ENCODE measurements around the gene RPL19. TPM values are rescaled to one million over a fixed set of nuclear protein-coding genes. Genes with fewer than 3 reads are reported as not detected.

Gene RPL19
- total and polyA plus RNA-seq, 4 donors = 475 to 999 (median 749) TPM

- DNase-seq (ENCODE audit: low spot score) = no peak
- H3K4me3 ChIP-seq (ENCODE audit: low read depth in 1 of 3, low read length in 3 of 3) = peak overlapping the region in 1 of 3 donors; percentile 39
These were observed 26.0 kb downstream of the RPL19 start for GRCh38 chr17:39225959-39226683.

More at GRCh38 chr17:39225959-39226683, 26.0 kb downstream of the RPL19 start:
- Histone ChIP-seq H3K9ac (ENCODE audit: low read depth in 1 of 2, low read length in 2 of 2) (no peak overlapping the region), H3K27me3 (ENCODE audit: control insufficient read depth in 4 of 4, insufficient read depth in 4 of 4, low read length in 3 of 4) (peaks cover 0 to 8% (median 6%) of the 10 kb centered on the region in 4 donors), H3K27ac (ENCODE audit: low read depth in 1 of 2, low read length in 2 of 2) (no peak overlapping the region), H3K9me3 (ENCODE audit: control insufficient read depth in 4 of 4, low read length in 3 of 4) (no peaks in the 10 kb centered on the region), H3K36me3 (ENCODE audit: control insufficient read depth in 4 of 4, insufficient read depth in 3 of 4, low read depth in 1 of 4, low read length in 3 of 4) (no peaks in the 10 kb centered on the region), H3K4me1 (ENCODE audit: control insufficient read depth in 4 of 4, insufficient read depth in 4 of 4, low read length in 3 of 4) (peaks cover 0 to 15% (median 6%) of the 10 kb centered on the region in 4 donors)
- WGBS = 16% methylated on average over 24 of the region's 24 CpGs
- TF ChIP-seq HNF4G (IDR thresholded peaks at IDR 0.05) = no peak
- no peak for TF ChIP-seq ZBTB33 (IDR thresholded peaks at IDR 0.05)
- no peak for TF ChIP-seq REST (IDR thresholded peaks at IDR 0.05)
- no peak for TF ChIP-seq RXRA (IDR thresholded peaks at IDR 0.05)
- no peak for TF ChIP-seq YY1 (IDR thresholded peaks at IDR 0.05)
- TF ChIP-seq SP1 (IDR thresholded peaks at IDR 0.05) = no peak
- TF ChIP-seq HNF4A (conservative IDR thresholded peaks at IDR 0.05) = no peak
- no peak for TF ChIP-seq CTCF (IDR thresholded peaks at IDR 0.05; ENCODE audit: low read depth, low read length, missing input control)
- no peak for TF ChIP-seq FOXA2 (IDR thresholded peaks at IDR 0.05)
- no peak for TF ChIP-seq JUND (IDR thresholded peaks at IDR 0.05)
- no peak for TF ChIP-seq NR2F2 (IDR thresholded peaks at IDR 0.05)
- TF ChIP-seq TAF1 (conservative IDR thresholded peaks at IDR 0.05) = no peak
- TF ChIP-seq GABPA (IDR thresholded peaks at IDR 0.05 in 1 of 2, conservative IDR thresholded peaks at IDR 0.05 in 1 of 2) = no peak
- no peak for TF ChIP-seq ATF3 (IDR thresholded peaks at IDR 0.05)
- TF ChIP-seq MAX (IDR thresholded peaks at IDR 0.05) = no peak
- TF ChIP-seq RAD21 (IDR thresholded peaks at IDR 0.05) = no peak

Measured in liver (tissue), 9 donors.